CD4-positive, alpha-beta T cell (primary cell): ENCODE data around the gene PON3. TPM values are rescaled to one million over a fixed set of nuclear protein-coding genes. Genes with fewer than 3 reads are reported as not detected.

ENCODE experiments used
- ATAC-seq: fragments of 200-7000 bp; cut with Tn5 transposase; one replicate; pipeline ENCODE4 v1.10.0; 2022; ENCODE audit warnings: mild to moderate bottlenecking; ENCODE audit not compliant: poor library complexity
- CTCF ChIA-PET: fragments of 350-600 bp; sonication (Branson Sonifier 250); formaldehyde crosslinking; loops from one replicate; lab custom pipeline; 2021; ENCODE audit warnings: antibody characterized with exemption, inconsistent platforms; lab: Charles Lee
- POLR2A ChIA-PET: fragments of 350-600 bp; sonication (Branson Sonifier 250); formaldehyde crosslinking; loops from one replicate; lab custom pipeline; 2021; ENCODE audit warnings: antibody characterized with exemption, inconsistent platforms; lab: Charles Lee
- DNase-seq, 14 experiments: peaks; one replicate each; pipeline ENCODE4 v3.0.0-alpha.2; 2013 to 2020; ENCODE audit warnings: mixed read lengths in 2 of 14
- H3K27ac ChIP-seq, 2 donors: one replicate each; pipeline versions ENCODE4 v1.5.1 to v1.7.0; 2013; ENCODE audit warnings: low read length in 2 of 2, low read depth in 1 of 2, mild to moderate bottlenecking in 1 of 2
- H3K27me3 ChIP-seq, 2 experiments: 1 replicate in 1 of 2; 2 replicates in 1 of 2; pipeline versions ENCODE4 v1.6.1 to v1.7.0; 2013; ENCODE audit warnings: low read length in 2 of 2, control low read depth in 1 of 2, mild to moderate bottlenecking in 1 of 2, moderate library complexity in 1 of 2; ENCODE audit not compliant: insufficient read depth in 2 of 2, control insufficient read depth in 1 of 2
- H3K36me3 ChIP-seq: one replicate; pipeline ENCODE4 v1.6.1; 2013; ENCODE audit warnings: low read length, control low read depth; ENCODE audit not compliant: insufficient read depth
- H3K4me1 ChIP-seq: one replicate; pipeline ENCODE4 v1.6.1; 2013; ENCODE audit warnings: low read length, control low read depth; ENCODE audit not compliant: insufficient read depth
- H3K4me3 ChIP-seq: one replicate; pipeline ENCODE4 v1.5.1; 2013; ENCODE audit warnings: mild to moderate bottlenecking, low read length, moderate library complexity
- H3K9me3 ChIP-seq, 2 experiments: 1 replicate in 1 of 2; 2 replicates in 1 of 2; pipeline versions ENCODE4 v1.6.1 to v1.7.0; 2013; ENCODE audit warnings: low read length in 2 of 2, mild to moderate bottlenecking in 2 of 2, control low read depth in 1 of 2, moderate library complexity in 1 of 2; ENCODE audit not compliant: control insufficient read depth in 1 of 2, insufficient read depth in 1 of 2
- H3K27ac Mint-ChIP-seq: one replicate; pipeline ENCODE4 v1.8.0; 2020; ENCODE audit warnings: mixed read lengths
- H3K27me3 Mint-ChIP-seq: one replicate; pipeline ENCODE4 v1.8.0; 2021; ENCODE audit warnings: mixed read lengths
- H3K36me3 Mint-ChIP-seq: one replicate; pipeline ENCODE4 v1.8.0; 2021; ENCODE audit warnings: low read depth, mixed read lengths
- H3K4me1 Mint-ChIP-seq: one replicate; pipeline ENCODE4 v1.8.0; 2021; ENCODE audit warnings: low read depth, mixed read lengths
- H3K4me3 Mint-ChIP-seq: one replicate; pipeline ENCODE4 v1.8.0; 2020; ENCODE audit warnings: mild to moderate bottlenecking, mixed read lengths
- H3K9me3 Mint-ChIP-seq: one replicate; pipeline ENCODE4 v1.8.0; 2020; ENCODE audit warnings: mixed read lengths
- CTCF ChIP-seq: fragments of 200-600 bp; IDR thresholded peaks from one replicate; pipeline ENCODE4 v1.8.0; 2022; ENCODE audit warnings: antibody characterized with exemption, mild to moderate bottlenecking
- intact Hi-C, 2 experiments: fragments of 100-400 bp; cut with DNase I in 1 of 2; cut with micrococcal nuclease in 1 of 2; formaldehyde crosslinking; loops; one replicate each; pipeline versions ENCODE4 v1.15.1 to v1.9.0; 2023 to 2025; cut with DNase I, micrococcal nuclease
- total RNA-seq, 174 experiments: library from RNA in 2 of 174; stranded (reverse) in 2 of 174; gene quantifications; one replicate each; pipeline ENCODE4 v1.2.3 and lab custom pipeline; 2021 to 2026

The PON3 gene
- total RNA-seq, 2 experiments from 2014 or later, result not detected

DNA sequence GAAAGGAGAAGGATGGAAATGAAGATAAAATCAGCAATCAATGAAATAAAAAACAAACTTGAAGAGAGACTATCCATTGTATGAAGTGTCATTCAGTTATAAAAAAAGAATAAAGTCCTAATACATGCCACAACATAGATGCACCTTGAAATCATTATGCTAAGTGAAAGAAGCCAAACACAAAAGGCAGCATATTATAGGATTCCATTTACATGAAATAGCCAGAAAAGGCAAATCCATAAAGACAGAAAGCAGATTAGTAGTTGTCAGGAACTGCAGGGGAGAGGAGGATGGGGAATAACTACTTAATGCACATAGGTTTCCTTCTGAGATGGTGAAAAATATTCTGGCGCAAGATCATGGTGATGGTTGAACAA, 65.2 kb downstream of the PON3 start:
- Histone ChIP-seq H3K36me3 (no peaks in the 10 kb centered on the region), H3K27me3 (no peaks in the 10 kb centered on the region), H3K27ac (no peak overlapping the region), H3K9me3 (no peaks in the 10 kb centered on the region), H3K4me3 (peak overlapping the region; percentile 42), H3K4me1 (no peaks in the 10 kb centered on the region)
- Mint-ChIP-seq H3K27ac (peak overlapping the region; percentile 32), H3K9me3 (no peaks in the 10 kb centered on the region), H3K36me3 (no peaks in the 10 kb centered on the region), H3K27me3 (peaks cover 8% of the 10 kb centered on the region), H3K4me3 (peak overlapping the region; percentile 74), H3K4me1 (peaks cover 15% of the 10 kb centered on the region)
- CTCF ChIA-PET, result no interaction called here
- intact Hi-C loops, result no loop called here
- POLR2A ChIA-PET, result interaction anchor here (1.1 kb wide), 1 partner anchor 104 kb away, joined by 5 read pairs; the partner anchor contains the start of gene PON2
- no peak for TF ChIP-seq CTCF
- ATAC-seq (no peak), DNase-seq (peak in 1 of 14 experiments; percentile 2)

GRCh38 chr7:95330204-95330960, 65.8 kb downstream of the PON3 start:
- no peak for TF ChIP-seq CTCF
- peak overlapping the region; percentile 42 for H3K4me3 ChIP-seq
- peak; percentile 67 for ATAC-seq
- no peaks in the 10 kb centered on the region for H3K36me3 ChIP-seq
- H3K27ac ChIP-seq, result no peak overlapping the region
- Mint-ChIP-seq H3K27ac (peak overlapping the region; percentile 32), H3K4me1 (peaks cover 17% of the 10 kb centered on the region), H3K36me3 (no peaks in the 10 kb centered on the region), H3K27me3 (peaks cover 12% of the 10 kb centered on the region), H3K9me3 (no peaks in the 10 kb centered on the region), H3K4me3 (peak overlapping the region; percentile 74)
- no peaks in the 10 kb centered on the region for H3K9me3 ChIP-seq
- ChIA-PET CTCF (no interaction called here), POLR2A (no interaction called here)
- intact Hi-C loops, result no loop called here
- DNase-seq, result peak in 3 of 14 experiments; percentile 27 to 64 (median 37)
- H3K27me3 ChIP-seq, result no peaks in the 10 kb centered on the region
- no peaks in the 10 kb centered on the region for H3K4me1 ChIP-seq

GRCh38 chr7:95327356-95327755, 68.8 kb downstream of the PON3 start:
- H3K4me3 Mint-ChIP-seq, result no peak overlapping the region
- intact Hi-C loops, result no loop called here
- no peaks in the 10 kb centered on the region for H3K36me3 Mint-ChIP-seq

More at GRCh38 chr7:95327356-95327755, 68.8 kb downstream of the PON3 start:
- no peak for ATAC-seq
- Mint-ChIP-seq H3K9me3 (no peaks in the 10 kb centered on the region), H3K4me1 (peaks cover 25% of the 10 kb centered on the region), H3K27me3 (peaks cover 19% of the 10 kb centered on the region), H3K27ac (no peak overlapping the region)
- Histone ChIP-seq H3K27me3 (peaks cover 0 to 5% of the 10 kb centered on the region in 2 experiments), H3K4me1 (no peaks in the 10 kb centered on the region), H3K27ac (no peak overlapping the region), H3K36me3 (no peaks in the 10 kb centered on the region), H3K9me3 (no peaks in the 10 kb centered on the region), H3K4me3 (no peak overlapping the region)
- ChIA-PET POLR2A (no interaction called here), CTCF (no interaction called here)
- no peak for DNase-seq
- TF ChIP-seq CTCF, result no peak
